Vagina (tissue), 2 donors: ENCODE data around the gene CUL9. TPM values are rescaled to one million over a fixed set of nuclear protein-coding genes. Genes with fewer than 3 reads are reported as not detected.

Experiments used
- DNase-seq, 2 donors: peaks; one replicate each; pipeline ENCODE4 v3.0.0-alpha.2; 2017; ENCODE audit errors: extremely low spot score in 2 of 2
- H3K27ac ChIP-seq: fragments of 200-600 bp; sonication (generic); one replicate; pipeline ENCODE4 v1.5.1; 2019
- H3K27me3 ChIP-seq: fragments of 200-600 bp; sonication (generic); one replicate; pipeline ENCODE4 v1.5.1; 2019
- H3K36me3 ChIP-seq, 2 donors: fragments of 200-600 bp; sonication (generic); one replicate each; pipeline ENCODE4 v1.5.1; 2017 to 2019
- H3K4me1 ChIP-seq: fragments of 200-600 bp; sonication (generic); one replicate; pipeline ENCODE4 v1.5.1; 2019
- H3K4me3 ChIP-seq, 2 donors: fragments of 200-600 bp; sonication (generic); 1 replicate in 1 of 2; 2 replicates in 1 of 2; pipeline ENCODE4 v1.5.1; 2016 to 2019
- H3K9me3 ChIP-seq: fragments of 200-600 bp; sonication (generic); one replicate; pipeline ENCODE4 v1.5.1; 2019
- POLR2A ChIP-seq, 2 donors: fragments of 450-650 bp; IDR thresholded peaks; one replicate each; pipeline ENCODE4 v1.6.1; 2017; ENCODE audit warnings: antibody characterized with exemption in 2 of 2, mild to moderate bottlenecking in 2 of 2, moderate library complexity in 2 of 2
- POLR2AphosphoS5 ChIP-seq, 2 donors: sonication (generic); formaldehyde crosslinking; IDR thresholded peaks; one replicate each; pipeline ENCODE4 v1.9.0; 2017; ENCODE audit warnings: antibody characterized with exemption in 2 of 2, mild to moderate bottlenecking in 2 of 2, low read depth in 1 of 2; ENCODE audit not compliant: insufficient read depth in 1 of 2
- intact Hi-C: fragments of 100-400 bp; cut with DNase I; formaldehyde crosslinking; loops from one replicate; pipeline ENCODE4 v1.15.1; 2023
- total RNA-seq: library from RNA; depleted of rRNA; stranded (reverse); fragments of >200 nt; gene quantifications from one replicate; pipeline ENCODE4 v1.2.3, GENCODE V29; 2016
- TF ChIP-seq, protein P1 (sequence below), 3 experiments: fragments of 450-650 bp in 2 of 3; fragments of 200-600 bp in 1 of 3; sonication (generic) in 1 of 3; IDR thresholded peaks; one replicate each; pipeline ENCODE4 v1.5.1; 2017 to 2019; ENCODE audit warnings: antibody characterized with exemption in 3 of 3, mild to moderate bottlenecking in 2 of 3, moderate library complexity in 2 of 3

The CUL9 gene
- total RNA-seq, 1 donor from 2014 or later, result 49.1 TPM

DNA sequence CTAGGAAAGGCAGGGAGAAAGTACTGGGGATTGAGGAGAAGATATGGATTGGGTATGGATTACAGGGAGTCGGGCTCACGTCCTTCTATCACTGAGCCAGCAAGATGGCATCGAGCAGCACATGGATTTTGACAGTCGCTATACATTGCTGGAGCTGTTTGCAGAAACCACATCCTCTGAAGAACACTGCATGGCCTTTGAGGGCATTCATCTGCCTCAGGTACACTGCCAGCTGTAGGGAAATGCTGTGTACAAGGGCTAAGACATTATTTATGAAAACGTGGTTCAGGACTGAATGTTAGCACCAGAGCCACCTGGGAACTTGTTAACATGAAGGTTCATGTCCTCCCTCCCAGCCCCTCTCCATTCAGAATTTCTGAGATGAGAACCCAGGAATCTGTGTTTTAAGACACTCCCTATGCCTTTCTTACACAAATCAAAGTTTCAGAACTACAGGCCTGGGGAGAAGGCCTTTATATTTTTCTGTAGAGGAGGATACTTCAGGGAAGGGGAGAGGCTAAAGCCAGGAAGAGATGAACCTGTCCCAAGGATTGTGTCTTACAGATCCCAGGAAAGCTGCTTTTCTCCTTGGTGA lies 3.5 kb downstream of the CUL9 start:
- Histone ChIP-seq H3K36me3 (peaks cover 0 to 22% of the 10 kb centered on the region in 2 donors), H3K9me3 (no peaks in the 10 kb centered on the region), H3K4me1 (peaks cover 30% of the 10 kb centered on the region), H3K27me3 (no peaks in the 10 kb centered on the region), H3K4me3 (no peak overlapping the region), H3K27ac (no peak overlapping the region)
- intact Hi-C loops, result no loop called here
- TF ChIP-seq POLR2A (IDR thresholded peaks at IDR 0.05) (no peak), POLR2AphosphoS5 (IDR thresholded peaks at IDR 0.05; ENCODE audit: insufficient read depth in 1 of 2, low read depth in 1 of 2) (no peak)
- TF ChIP-seq, protein P1, sequence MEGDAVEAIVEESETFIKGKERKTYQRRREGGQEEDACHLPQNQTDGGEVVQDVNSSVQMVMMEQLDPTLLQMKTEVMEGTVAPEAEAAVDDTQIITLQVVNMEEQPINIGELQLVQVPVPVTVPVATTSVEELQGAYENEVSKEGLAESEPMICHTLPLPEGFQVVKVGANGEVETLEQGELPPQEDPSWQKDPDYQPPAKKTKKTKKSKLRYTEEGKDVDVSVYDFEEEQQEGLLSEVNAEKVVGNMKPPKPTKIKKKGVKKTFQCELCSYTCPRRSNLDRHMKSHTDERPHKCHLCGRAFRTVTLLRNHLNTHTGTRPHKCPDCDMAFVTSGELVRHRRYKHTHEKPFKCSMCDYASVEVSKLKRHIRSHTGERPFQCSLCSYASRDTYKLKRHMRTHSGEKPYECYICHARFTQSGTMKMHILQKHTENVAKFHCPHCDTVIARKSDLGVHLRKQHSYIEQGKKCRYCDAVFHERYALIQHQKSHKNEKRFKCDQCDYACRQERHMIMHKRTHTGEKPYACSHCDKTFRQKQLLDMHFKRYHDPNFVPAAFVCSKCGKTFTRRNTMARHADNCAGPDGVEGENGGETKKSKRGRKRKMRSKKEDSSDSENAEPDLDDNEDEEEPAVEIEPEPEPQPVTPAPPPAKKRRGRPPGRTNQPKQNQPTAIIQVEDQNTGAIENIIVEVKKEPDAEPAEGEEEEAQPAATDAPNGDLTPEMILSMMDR (IDR thresholded peaks at IDR 0.05), result no peak
- DNase-seq, result no peak

DNA sequence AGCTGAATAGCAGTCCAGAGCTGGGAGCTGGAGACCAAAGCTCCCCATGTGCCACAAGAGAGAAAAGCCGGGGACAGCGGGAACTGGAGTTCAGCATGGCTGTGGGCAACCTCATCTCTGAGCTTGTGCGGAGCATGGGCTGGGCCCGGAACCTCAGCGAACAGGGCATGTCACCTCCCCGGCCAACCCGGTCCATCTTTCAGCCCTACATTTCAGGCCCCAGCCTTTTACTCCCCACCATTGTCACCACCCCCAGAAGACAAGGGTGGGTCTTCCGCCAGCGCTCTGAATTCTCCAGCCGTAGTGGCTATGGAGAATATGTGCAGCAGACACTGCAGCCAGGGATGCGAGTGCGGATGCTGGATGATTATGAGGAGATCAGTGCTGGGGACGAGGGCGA lies 4.0 kb downstream of the CUL9 start:
- H3K27ac ChIP-seq, result no peak overlapping the region
- no peak for TF ChIP-seq POLR2A (IDR thresholded peaks at IDR 0.05)
- TF ChIP-seq, protein P1 (IDR thresholded peaks at IDR 0.05), result no peak
- H3K27me3 ChIP-seq, result no peaks in the 10 kb centered on the region
- intact Hi-C loops, result no loop called here
- H3K36me3 ChIP-seq, result peaks cover 0 to 22% of the 10 kb centered on the region in 2 donors
- H3K4me1 ChIP-seq, result peaks cover 30% of the 10 kb centered on the region
- H3K9me3 ChIP-seq, result no peaks in the 10 kb centered on the region
- no peak for DNase-seq
- no peak overlapping the region for H3K4me3 ChIP-seq

DNA sequence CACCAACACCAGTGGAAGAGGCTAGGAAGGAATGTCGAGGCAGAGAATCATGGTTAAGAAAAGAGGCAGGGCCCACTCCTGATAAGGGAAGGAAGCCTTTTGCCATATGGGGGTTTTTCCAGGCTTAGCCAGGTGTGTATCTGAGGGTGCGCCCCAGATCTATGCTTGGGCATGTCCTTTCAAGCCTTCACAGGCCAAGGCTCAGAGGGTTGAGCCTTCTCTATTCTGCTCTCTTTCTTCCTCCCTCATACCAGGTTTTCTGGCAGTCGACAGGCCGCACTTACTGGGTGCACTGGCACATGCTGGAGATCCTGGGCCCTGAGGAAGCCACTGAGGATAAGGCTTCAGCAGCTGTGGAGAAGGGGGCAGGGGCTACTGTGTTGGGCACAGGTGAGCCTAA lies 4.7 kb downstream of the CUL9 start:
- TF ChIP-seq POLR2A (IDR thresholded peaks at IDR 0.05) (no peak), POLR2AphosphoS5 (IDR thresholded peaks at IDR 0.05; ENCODE audit: insufficient read depth in 1 of 2, low read depth in 1 of 2) (no peak)
- TF ChIP-seq, protein P1 (IDR thresholded peaks at IDR 0.05), result no peak
- Histone ChIP-seq H3K4me3 (no peak overlapping the region), H3K27ac (no peak overlapping the region), H3K4me1 (peaks cover 23% of the 10 kb centered on the region), H3K27me3 (no peaks in the 10 kb centered on the region), H3K36me3 (peaks cover 0 to 22% of the 10 kb centered on the region in 2 donors), H3K9me3 (no peaks in the 10 kb centered on the region)
- no peak for DNase-seq
- intact Hi-C loops, result no loop called here

DNA sequence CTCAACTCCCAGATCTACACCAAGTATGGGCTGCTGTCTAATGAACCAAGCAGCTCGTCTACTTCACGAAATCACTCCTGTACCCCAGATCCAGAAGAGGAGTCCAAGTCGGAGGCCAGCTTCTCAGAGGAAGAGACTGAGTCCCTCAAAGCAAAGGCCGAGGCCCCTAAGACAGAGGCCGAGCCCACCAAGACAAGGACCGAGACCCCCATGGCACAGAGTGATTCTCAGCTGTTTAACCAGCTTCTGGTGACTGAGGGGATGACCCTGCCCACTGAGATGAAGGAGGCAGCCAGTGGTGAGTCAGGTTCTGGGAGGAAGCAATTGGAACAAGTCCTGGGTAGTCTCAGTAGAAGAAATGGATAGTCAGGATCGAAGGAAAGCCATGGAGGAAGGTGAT lies 5.8 kb downstream of the CUL9 start:
- H3K4me1 ChIP-seq, result peaks cover 15% of the 10 kb centered on the region

DNA sequence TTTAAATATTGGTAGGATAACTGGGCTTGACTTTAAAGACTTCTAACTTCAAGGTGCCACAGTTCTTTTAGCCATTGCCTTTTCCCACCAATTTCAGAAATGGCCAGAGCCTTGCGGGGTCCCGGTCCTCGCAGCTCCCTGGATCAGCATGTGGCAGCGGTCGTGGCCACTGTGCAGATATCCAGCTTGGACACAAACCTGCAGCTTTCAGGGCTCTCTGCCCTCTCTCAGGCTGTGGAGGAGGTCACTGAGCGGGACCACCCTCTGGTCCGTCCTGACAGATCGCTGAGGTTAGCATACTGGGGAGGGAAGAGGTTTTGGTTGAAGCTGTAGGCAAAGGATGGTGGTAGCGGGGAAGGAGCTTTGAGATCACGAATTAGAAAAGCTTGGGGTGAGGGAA lies 6.4 kb downstream of the CUL9 start:
- peaks cover 0 to 22% of the 10 kb centered on the region in 2 donors for H3K36me3 ChIP-seq
- H3K27me3 ChIP-seq, result no peaks in the 10 kb centered on the region
- peak in 1 of 2 donors; percentile 69 for DNase-seq
- intact Hi-C loops, result no loop called here
- TF ChIP-seq POLR2AphosphoS5 (IDR thresholded peaks at IDR 0.05; ENCODE audit: insufficient read depth in 1 of 2, low read depth in 1 of 2) (no peak), POLR2A (IDR thresholded peaks at IDR 0.05) (no peak)
- TF ChIP-seq, protein P1 (IDR thresholded peaks at IDR 0.05), result no peak
- H3K27ac ChIP-seq, result no peak overlapping the region
- H3K4me3 ChIP-seq, result no peak overlapping the region
- H3K4me1 ChIP-seq, result peaks cover 9% of the 10 kb centered on the region
- no peaks in the 10 kb centered on the region for H3K9me3 ChIP-seq

More for the DNA sequence above, 5.8 kb downstream of the CUL9 start:
- Histone ChIP-seq H3K9me3 (no peaks in the 10 kb centered on the region), H3K27ac (no peak overlapping the region), H3K36me3 (peaks cover 0 to 22% of the 10 kb centered on the region in 2 donors), H3K4me3 (no peak overlapping the region), H3K27me3 (no peaks in the 10 kb centered on the region)
- TF ChIP-seq POLR2A (IDR thresholded peaks at IDR 0.05), result no peak
- TF ChIP-seq, protein P1 (IDR thresholded peaks at IDR 0.05), result no peak
- TF ChIP-seq POLR2AphosphoS5 (IDR thresholded peaks at IDR 0.05; ENCODE audit: insufficient read depth in 1 of 2, low read depth in 1 of 2), result no peak
- peak in 1 of 2 donors; percentile 64 for DNase-seq
- intact Hi-C loops, result no loop called here
